ENCODE results near the gene CORO2B.
A peak's percentile ranks its signal among the peaks of the same experiment; 100 is the strongest.

CORO2B gene

DNA sequence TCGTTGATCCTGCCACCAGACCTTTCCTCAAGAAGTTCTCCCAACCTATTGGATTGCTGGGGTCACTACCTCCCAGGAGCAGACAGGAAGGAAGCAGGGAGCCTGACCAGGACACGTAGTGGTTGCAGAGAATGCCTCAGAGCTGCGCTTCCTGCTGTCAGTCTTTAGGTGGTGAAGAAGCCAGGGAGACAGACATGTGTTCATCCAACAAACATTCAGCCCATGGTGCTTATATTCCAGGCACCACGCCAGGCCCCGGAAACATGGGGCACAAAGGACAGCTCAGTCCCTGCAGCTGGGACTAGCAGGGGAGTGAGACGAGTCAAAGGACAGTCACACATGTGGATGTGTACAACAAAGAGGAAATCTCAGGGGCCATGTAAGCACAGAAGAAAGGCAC lies 26.0 kb upstream of the CORO2B start:
- peak overlapping the region; percentile 35 for H3K27ac ChIP-seq
- no peaks in the 10 kb centered on the region for H3K36me3 ChIP-seq (replicated peaks)
- in situ Hi-C loops (cut with HindIII; ENCODE audit: low pct_ligation_motif_present, low sequenced_read_pairs) = no loop called here
- peak; percentile 74 for DNase-seq
- no peak overlapping the region for H3K4me3 ChIP-seq (ENCODE audit: low read depth, low read length)
- TF ChIP-seq, protein P1, sequence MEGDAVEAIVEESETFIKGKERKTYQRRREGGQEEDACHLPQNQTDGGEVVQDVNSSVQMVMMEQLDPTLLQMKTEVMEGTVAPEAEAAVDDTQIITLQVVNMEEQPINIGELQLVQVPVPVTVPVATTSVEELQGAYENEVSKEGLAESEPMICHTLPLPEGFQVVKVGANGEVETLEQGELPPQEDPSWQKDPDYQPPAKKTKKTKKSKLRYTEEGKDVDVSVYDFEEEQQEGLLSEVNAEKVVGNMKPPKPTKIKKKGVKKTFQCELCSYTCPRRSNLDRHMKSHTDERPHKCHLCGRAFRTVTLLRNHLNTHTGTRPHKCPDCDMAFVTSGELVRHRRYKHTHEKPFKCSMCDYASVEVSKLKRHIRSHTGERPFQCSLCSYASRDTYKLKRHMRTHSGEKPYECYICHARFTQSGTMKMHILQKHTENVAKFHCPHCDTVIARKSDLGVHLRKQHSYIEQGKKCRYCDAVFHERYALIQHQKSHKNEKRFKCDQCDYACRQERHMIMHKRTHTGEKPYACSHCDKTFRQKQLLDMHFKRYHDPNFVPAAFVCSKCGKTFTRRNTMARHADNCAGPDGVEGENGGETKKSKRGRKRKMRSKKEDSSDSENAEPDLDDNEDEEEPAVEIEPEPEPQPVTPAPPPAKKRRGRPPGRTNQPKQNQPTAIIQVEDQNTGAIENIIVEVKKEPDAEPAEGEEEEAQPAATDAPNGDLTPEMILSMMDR (IDR thresholded peaks at IDR 0.05; ENCODE audit: low read depth, low read length, missing control alignments) = peak; percentile 11
- no peaks in the 10 kb centered on the region for H3K27me3 ChIP-seq (replicated peaks)

DNA sequence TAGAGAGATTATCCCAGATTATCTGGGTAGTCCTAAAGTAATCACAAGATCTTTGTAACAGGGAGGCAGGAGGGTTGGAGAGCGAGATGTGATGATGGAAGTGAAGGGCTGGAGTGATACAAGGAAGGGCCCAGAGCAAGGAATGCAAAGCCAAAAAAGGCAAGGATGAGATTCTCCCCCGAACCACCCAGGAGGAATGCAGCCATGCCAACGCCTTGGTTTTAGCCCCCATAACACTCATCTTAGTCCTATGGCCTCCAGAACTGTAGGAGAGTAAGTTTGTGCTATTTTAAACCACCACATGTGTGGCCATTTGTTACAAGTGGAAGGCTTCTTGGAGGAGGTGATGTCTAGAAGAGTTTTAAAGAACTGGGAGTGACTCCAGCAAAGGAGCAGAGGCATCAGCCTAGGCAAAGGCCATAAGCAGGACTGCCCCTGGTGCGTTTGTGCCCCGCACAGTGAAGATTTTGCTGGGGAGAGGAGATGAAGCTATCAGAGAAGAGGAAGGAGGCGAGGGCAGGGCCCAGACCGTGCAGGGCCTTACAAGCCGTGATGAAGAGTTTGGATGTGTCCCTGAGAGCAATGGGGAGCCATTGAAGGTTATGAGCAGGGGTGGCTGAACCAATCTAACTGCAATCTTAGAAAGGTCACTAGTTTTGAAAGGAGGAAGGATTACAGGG lies 25.3 kb upstream of the CORO2B start:
- H3K36me3 ChIP-seq (replicated peaks) = no peaks in the 10 kb centered on the region
- H3K4me3 ChIP-seq (ENCODE audit: low read depth, low read length) = no peak overlapping the region
- in situ Hi-C loops (cut with HindIII; ENCODE audit: low pct_ligation_motif_present, low sequenced_read_pairs) = no loop called here
- no peak for DNase-seq
- no peak overlapping the region for H3K27ac ChIP-seq
- H3K27me3 ChIP-seq (replicated peaks) = no peaks in the 10 kb centered on the region
- TF ChIP-seq, protein P1 (IDR thresholded peaks at IDR 0.05; ENCODE audit: low read depth, low read length, missing control alignments) = no peak

DNA sequence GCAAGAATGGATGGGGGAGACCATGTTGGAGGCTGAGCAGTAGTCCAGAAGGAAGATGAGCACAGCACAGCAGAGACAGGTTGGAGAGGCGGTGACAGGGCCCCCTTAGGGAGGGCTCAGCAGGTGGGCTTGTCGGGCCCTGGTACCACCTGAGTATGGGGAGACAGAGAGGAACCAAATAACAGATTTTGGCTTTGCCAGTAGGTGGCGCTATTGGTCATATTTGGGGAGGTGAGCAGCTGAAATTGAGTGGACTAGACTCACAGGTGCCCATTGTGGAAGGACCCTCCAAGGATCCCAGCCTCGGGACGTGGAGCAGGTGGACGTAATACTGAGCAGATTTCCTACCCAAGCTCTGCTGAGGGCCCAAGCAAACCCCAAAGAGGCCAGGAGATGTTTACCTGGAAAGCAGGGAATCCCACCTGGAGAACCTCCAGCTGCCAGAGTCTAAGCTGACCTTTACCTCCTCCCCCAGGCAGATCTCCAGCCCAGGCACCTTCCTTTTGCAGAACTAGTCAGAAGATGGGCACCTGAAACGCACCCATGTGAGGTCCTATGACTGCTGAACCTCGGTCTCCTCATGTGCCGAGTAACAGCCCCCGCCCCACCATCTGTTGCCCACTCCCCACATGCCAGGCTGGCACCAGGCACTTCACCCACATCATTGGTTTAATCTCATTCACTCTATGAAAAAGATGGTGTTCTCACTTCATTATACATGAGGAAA lies 24.6 kb upstream of the CORO2B start:
- in situ Hi-C loops (cut with HindIII; ENCODE audit: low pct_ligation_motif_present, low sequenced_read_pairs) = no loop called here
- H3K4me3 ChIP-seq (ENCODE audit: low read depth, low read length) = no peak overlapping the region
- no peaks in the 10 kb centered on the region for H3K36me3 ChIP-seq (replicated peaks)
- peak; percentile 51 for DNase-seq
- TF ChIP-seq, protein P1 (IDR thresholded peaks at IDR 0.05; ENCODE audit: low read depth, low read length, missing control alignments) = peak; percentile 89
- H3K27me3 ChIP-seq (replicated peaks) = no peaks in the 10 kb centered on the region
- H3K27ac ChIP-seq = no peak overlapping the region

DNA sequence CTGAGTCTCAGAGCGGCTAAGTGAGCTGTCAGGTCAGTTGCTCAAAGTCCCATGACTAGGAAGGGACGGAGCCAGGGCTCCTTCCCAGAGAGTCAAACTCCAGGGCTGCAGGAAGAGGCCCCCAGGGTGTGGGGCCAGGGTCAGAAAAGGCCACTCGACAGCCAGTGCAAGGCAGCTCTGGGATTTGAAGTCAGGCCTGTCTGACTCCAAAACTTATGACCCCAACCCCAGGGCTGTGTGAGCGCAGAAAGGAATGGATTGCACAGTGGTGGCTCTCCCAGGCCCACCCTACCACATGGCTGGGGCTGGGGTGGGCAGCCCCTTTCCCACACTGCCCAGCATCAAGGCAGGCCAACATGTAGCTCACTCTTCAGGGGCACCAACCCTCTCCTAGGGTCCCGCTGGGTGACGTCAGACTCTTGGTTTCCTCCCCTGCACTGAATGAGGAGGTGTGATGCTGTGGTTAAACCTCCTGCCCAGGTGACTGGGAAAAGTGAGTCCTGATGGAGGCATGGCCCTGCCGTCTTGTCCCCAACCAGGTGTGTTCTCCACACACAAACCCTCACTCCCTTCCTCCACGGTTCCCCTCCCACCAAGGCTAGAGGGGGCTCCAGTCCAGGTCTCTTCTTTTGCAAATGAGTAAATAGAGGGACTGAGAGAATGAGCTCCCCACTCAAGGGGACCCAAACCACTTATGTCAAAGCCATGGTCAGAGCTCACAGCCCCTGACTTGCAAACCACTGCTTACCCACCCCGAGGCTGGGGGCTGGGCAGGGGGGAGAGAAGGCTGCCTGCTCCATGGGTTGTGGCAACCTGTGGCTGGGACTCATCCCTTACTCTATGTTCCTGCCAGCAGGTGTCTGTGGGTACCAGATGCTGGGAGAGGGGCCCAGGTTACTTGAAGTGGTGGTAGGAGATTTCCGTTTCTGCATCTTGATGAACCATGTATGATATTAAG lies 23.8 kb upstream of the CORO2B start:
- TF ChIP-seq, protein P1 (IDR thresholded peaks at IDR 0.05; ENCODE audit: low read depth, low read length, missing control alignments) = no peak
- H3K36me3 ChIP-seq (replicated peaks) = no peaks in the 10 kb centered on the region
- DNase-seq = no peak
- in situ Hi-C loops (cut with HindIII; ENCODE audit: low pct_ligation_motif_present, low sequenced_read_pairs) = no loop called here
- H3K27me3 ChIP-seq (replicated peaks) = no peaks in the 10 kb centered on the region
- no peak overlapping the region for H3K4me3 ChIP-seq (ENCODE audit: low read depth, low read length)
- H3K27ac ChIP-seq = no peak overlapping the region

DNA sequence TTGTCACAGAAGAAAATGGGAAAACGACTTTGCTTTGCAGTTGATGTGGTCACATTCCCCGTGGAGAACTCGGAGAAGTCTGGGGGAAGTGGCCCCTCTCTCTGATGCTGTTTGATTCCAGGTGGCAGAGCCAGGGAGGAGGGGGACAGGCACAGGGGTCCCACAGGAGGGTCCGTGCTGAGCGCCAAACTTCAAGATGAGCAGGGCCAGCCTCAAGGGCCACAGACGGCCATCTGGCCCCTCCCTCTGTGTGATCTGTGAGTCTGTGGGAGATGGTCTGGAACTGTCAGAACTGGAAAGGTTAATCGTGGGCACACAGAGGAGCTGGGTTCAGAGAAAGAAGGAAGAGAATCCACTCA lies 23.1 kb upstream of the CORO2B start:
- TF ChIP-seq, protein P1 (IDR thresholded peaks at IDR 0.05; ENCODE audit: low read depth, low read length, missing control alignments) = no peak
- H3K36me3 ChIP-seq (replicated peaks) = no peaks in the 10 kb centered on the region
- DNase-seq = no peak
- in situ Hi-C loops (cut with HindIII; ENCODE audit: low pct_ligation_motif_present, low sequenced_read_pairs) = no loop called here
- H3K4me3 ChIP-seq (ENCODE audit: low read depth, low read length) = no peak overlapping the region
- no peaks in the 10 kb centered on the region for H3K27me3 ChIP-seq (replicated peaks)
- H3K27ac ChIP-seq = no peak overlapping the region
